GM23338 (cell line): ENCODE results near the gene CPB1. TPM values are rescaled to one million over a fixed set of nuclear protein-coding genes. Genes with fewer than 3 reads are reported as not detected.
"Not testable (repeated sequence)": the region's sequence is repeated elsewhere in the genome, so short reads cannot be mapped to it uniquely, and the experiment has no call there.

Source experiments
- ATAC-seq: fragments of 200-7000 bp; cut with Tn5 transposase; 3 replicates; pipeline ENCODE4 v1.9.1; 2020
- DNase-seq: peaks from one replicate; pipeline ENCODE4 v3.0.0-alpha.2; 2015; ENCODE audit warnings: low spot score
- H2AFZ ChIP-seq: fragments of 200-600 bp; sonication (generic); 2 replicates; pipeline ENCODE4 v1.8.0; 2016; ENCODE audit warnings: antibody characterized with exemption, mild to moderate bottlenecking, moderate library complexity
- H3F3A ChIP-seq: fragments of 200-600 bp; sonication (generic); replicated peaks from 2 replicates; pipeline ENCODE4 v1.8.0; 2017; ENCODE audit warnings: antibody characterized with exemption, mixed run types, low read depth
- H3K27ac ChIP-seq: fragments of 200-600 bp; sonication (generic); 2 replicates; pipeline ENCODE4 v1.6.1; 2016; ENCODE audit warnings: low read depth
- H3K27me3 ChIP-seq: fragments of 200-600 bp; sonication (generic); 2 replicates; pipeline ENCODE4 v1.8.0; 2016; ENCODE audit warnings: mild to moderate bottlenecking, mixed run types, moderate library complexity; ENCODE audit not compliant: insufficient read depth
- H3K36me3 ChIP-seq: fragments of 200-600 bp; sonication (generic); 2 replicates; pipeline ENCODE4 v1.8.0; 2016; ENCODE audit warnings: mild to moderate bottlenecking; ENCODE audit not compliant: insufficient read depth
- H3K4me1 ChIP-seq: fragments of 200-600 bp; sonication (generic); 2 replicates; pipeline ENCODE4 v1.8.0; 2016; ENCODE audit warnings: mild to moderate bottlenecking, moderate library complexity; ENCODE audit not compliant: insufficient read depth
- H3K4me2 ChIP-seq: fragments of 200-600 bp; sonication (generic); 2 replicates; pipeline ENCODE4 v1.7.1; 2017; ENCODE audit warnings: mixed run types
- H3K4me3 ChIP-seq: fragments of 200-600 bp; sonication (generic); 2 replicates; pipeline ENCODE4 v1.6.1; 2016; ENCODE audit warnings: mixed run types
- H3K79me2 ChIP-seq: fragments of 200-600 bp; sonication (generic); replicated peaks from 2 replicates; pipeline ENCODE4 v1.8.0; 2017; ENCODE audit warnings: mild to moderate bottlenecking; ENCODE audit not compliant: insufficient read depth
- H3K9me2 ChIP-seq: fragments of 200-600 bp; sonication (generic); 2 replicates; pipeline ENCODE4 v1.8.0; 2017; ENCODE audit not compliant: insufficient read depth
- H4K20me1 ChIP-seq: fragments of 200-600 bp; sonication (generic); replicated peaks from 2 replicates; pipeline ENCODE4 v1.8.0; 2017; ENCODE audit warnings: mild to moderate bottlenecking; ENCODE audit not compliant: insufficient read depth
- H3K27ac Mint-ChIP-seq: 2 replicates; pipeline ENCODE4 v1.8.0; 2020; ENCODE audit warnings: inconsistent platforms, mild to moderate bottlenecking, moderate library complexity, mixed read lengths
- H3K27me3 Mint-ChIP-seq: 3 replicates; pipeline ENCODE4 v1.8.0; 2022; ENCODE audit warnings: low read depth, mild to moderate bottlenecking, moderate library complexity, mixed read lengths, inconsistent platforms; ENCODE audit not compliant: insufficient read depth, poor library complexity
- H3K36me3 Mint-ChIP-seq: 3 replicates; pipeline ENCODE4 v1.8.0; 2021; ENCODE audit warnings: low read depth, mild to moderate bottlenecking, inconsistent platforms, moderate library complexity, mixed read lengths
- H3K4me1 Mint-ChIP-seq: 3 replicates; pipeline ENCODE4 v1.8.0; 2020; ENCODE audit warnings: mild to moderate bottlenecking, inconsistent platforms, mixed read lengths
- H3K4me3 Mint-ChIP-seq: 3 replicates; pipeline ENCODE4 v1.8.0; 2021; ENCODE audit warnings: moderate library complexity, mild to moderate bottlenecking, inconsistent platforms, mixed read lengths
- H3K9me3 Mint-ChIP-seq: 3 replicates; pipeline ENCODE4 v1.8.0; 2020; ENCODE audit warnings: moderate library complexity, mild to moderate bottlenecking, inconsistent platforms, mixed read lengths
- CREB1 ChIP-seq: fragments of 250-450 bp; sonication (Bioruptor Pico); IDR thresholded peaks from 2 replicates; pipeline ENCODE4 v1.5.0; 2020; ENCODE audit warnings: low read depth, mild to moderate bottlenecking, moderate library complexity
- EZH2 ChIP-seq: fragments of 200-600 bp; sonication (generic); IDR thresholded peaks from one replicate; pipeline ENCODE4 v1.8.0; 2017; ENCODE audit warnings: antibody characterized with exemption, mild to moderate bottlenecking, low read depth; ENCODE audit not compliant: unreplicated experiment
- EZH2phosphoT487 ChIP-seq: fragments of 200-600 bp; sonication (generic); IDR thresholded peaks from one replicate; pipeline ENCODE4 v1.8.1; 2018; ENCODE audit warnings: antibody characterized with exemption; ENCODE audit not compliant: unreplicated experiment
- POLR2AphosphoS5 ChIP-seq: IDR thresholded peaks from 2 replicates; pipeline ENCODE4 v1.6.1; 2016; ENCODE audit warnings: antibody characterized with exemption, low read depth
- ZNF331 ChIP-seq: fragments of 250-450 bp; sonication (Bioruptor Pico); IDR thresholded peaks from 2 replicates; pipeline ENCODE4 v1.5.0; 2020; ENCODE audit warnings: low read depth, mild to moderate bottlenecking, moderate library complexity
- polyA plus RNA-seq: library from polyadenylated mRNA; unstranded; fragments of >200 nt; fragmentation: Nextera tagmentation; extraction: Ambion mirVana; gene quantifications from 2 replicates; pipeline ENCODE4 v1.2.1, GENCODE V29; 2016
- total RNA-seq: library from RNA; depleted of rRNA; stranded (reverse); fragments of >200 nt; shearing (Covaris generic); gene quantifications from 2 replicates; pipeline ENCODE4 v1.2.3, GENCODE V29; 2014
- TF ChIP-seq, protein P1 (sequence below): IDR thresholded peaks from 2 replicates; pipeline ENCODE4 v1.6.1; 2016; ENCODE audit warnings: antibody characterized with exemption

Gene CPB1
- total and polyA plus RNA-seq, 2 experiments from 2014 or later, result not detected

GRCh38 chr3:148778926-148779325 lies 48.7 kb upstream of the CPB1 start:
- Histone ChIP-seq H4K20me1 (no peaks in the 10 kb centered on the region), H3K27ac (no peak overlapping the region), H3K36me3 (no peaks in the 10 kb centered on the region), H3K4me1 (no peaks in the 10 kb centered on the region), H3K4me2 (no peak overlapping the region), H3K27me3 (no peaks in the 10 kb centered on the region), H3F3A (no peaks in the 10 kb centered on the region), H3K9me2 (0 out of 2 replicates have a peak, but pooled peaks cover 5% of the 10 kb centered on the region), H2AFZ (peak overlapping the region; percentile 29; the same call in 1 of the 2 replicates), H3K4me3 (no peak overlapping the region), H3K79me2 (no peaks in the 10 kb centered on the region)
- H3K4me3 Mint-ChIP-seq, result no peak overlapping the region
- no peaks in the 10 kb centered on the region for H3K27me3 Mint-ChIP-seq
- no peak for DNase-seq
- H3K27ac Mint-ChIP-seq, result no peak overlapping the region; the same call in 1 of the 2 replicates
- no peaks in the 10 kb centered on the region; the same call in 2 of the 3 replicates for H3K9me3 Mint-ChIP-seq
- no peak for TF ChIP-seq POLR2AphosphoS5
- TF ChIP-seq, protein P1, sequence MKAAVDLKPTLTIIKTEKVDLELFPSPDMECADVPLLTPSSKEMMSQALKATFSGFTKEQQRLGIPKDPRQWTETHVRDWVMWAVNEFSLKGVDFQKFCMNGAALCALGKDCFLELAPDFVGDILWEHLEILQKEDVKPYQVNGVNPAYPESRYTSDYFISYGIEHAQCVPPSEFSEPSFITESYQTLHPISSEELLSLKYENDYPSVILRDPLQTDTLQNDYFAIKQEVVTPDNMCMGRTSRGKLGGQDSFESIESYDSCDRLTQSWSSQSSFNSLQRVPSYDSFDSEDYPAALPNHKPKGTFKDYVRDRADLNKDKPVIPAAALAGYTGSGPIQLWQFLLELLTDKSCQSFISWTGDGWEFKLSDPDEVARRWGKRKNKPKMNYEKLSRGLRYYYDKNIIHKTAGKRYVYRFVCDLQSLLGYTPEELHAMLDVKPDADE, result no peak
- no peak for ATAC-seq
- H3K4me1 Mint-ChIP-seq, result no peaks in the 10 kb centered on the region
- no peaks in the 10 kb centered on the region for H3K36me3 Mint-ChIP-seq

GRCh38 chr3:148785026-148785425 lies 42.6 kb upstream of the CPB1 start:
- H3K4me3 ChIP-seq, H3K9me2 ChIP-seq, H3K4me2 ChIP-seq, H3K36me3 Mint-ChIP-seq, H3K4me1 Mint-ChIP-seq, H3F3A ChIP-seq, H3K36me3 ChIP-seq, H3K27ac Mint-ChIP-seq, H3K79me2 ChIP-seq, H3K27me3 Mint-ChIP-seq, DNase-seq, ATAC-seq, H2AFZ ChIP-seq, H3K27me3 ChIP-seq, H4K20me1 ChIP-seq, H3K4me3 Mint-ChIP-seq, H3K4me1 ChIP-seq, H3K27ac ChIP-seq: not testable (repeated sequence)
- peaks cover 22% of the 10 kb centered on the region for H3K9me3 Mint-ChIP-seq

GRCh38 chr3:148786159-148786558 lies 41.5 kb upstream of the CPB1 start:
- H4K20me1 ChIP-seq, H3K79me2 ChIP-seq, H3K4me1 Mint-ChIP-seq, H3K27ac ChIP-seq, DNase-seq, H3K4me3 Mint-ChIP-seq, H3K27me3 Mint-ChIP-seq, H3K4me2 ChIP-seq, ATAC-seq, H3K9me2 ChIP-seq, H3K36me3 Mint-ChIP-seq, H3K27me3 ChIP-seq, H3K27ac Mint-ChIP-seq, H3K4me3 ChIP-seq, H2AFZ ChIP-seq, H3K36me3 ChIP-seq, H3F3A ChIP-seq, H3K4me1 ChIP-seq: not testable (repeated sequence)
- H3K9me3 Mint-ChIP-seq, result peaks cover 22% of the 10 kb centered on the region

DNA sequence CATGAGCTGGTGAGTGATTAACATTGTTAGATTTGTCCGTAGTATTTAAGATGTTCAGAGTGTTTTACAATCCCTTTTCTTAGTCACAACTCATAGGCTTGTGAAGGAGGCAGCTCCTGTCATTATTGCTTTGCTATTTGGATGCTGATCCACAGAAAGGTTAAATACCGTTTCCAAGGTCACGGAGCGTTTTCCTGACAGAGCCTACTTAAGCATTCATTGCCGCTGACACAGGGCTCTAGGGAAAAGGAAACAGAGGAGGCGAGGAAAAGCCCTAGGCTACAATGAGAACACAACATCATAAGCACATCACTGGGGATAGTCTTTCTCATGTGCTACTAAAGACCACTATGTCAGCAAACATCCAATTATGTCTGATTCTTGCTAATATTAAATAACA lies 38.5 kb upstream of the CPB1 start:
- H3K4me1 Mint-ChIP-seq, result peaks cover 5% of the 10 kb centered on the region
- Histone ChIP-seq H3K4me1 (no peaks in the 10 kb centered on the region), H3K4me2 (no peak overlapping the region), H4K20me1 (no peaks in the 10 kb centered on the region), H3K36me3 (0 out of 2 replicates have a peak, but pooled peaks cover 5% of the 10 kb centered on the region), H3K79me2 (no peaks in the 10 kb centered on the region), H2AFZ (no peak overlapping the region), H3K27me3 (no peaks in the 10 kb centered on the region), H3K9me2 (peaks cover 4% of the 10 kb centered on the region; the same call in 1 of the 2 replicates), H3K4me3 (no peak overlapping the region), H3F3A (no peaks in the 10 kb centered on the region), H3K27ac (no peak overlapping the region)
- no peak overlapping the region for H3K4me3 Mint-ChIP-seq
- ATAC-seq (peak; percentile 55), DNase-seq (peak; percentile 48)
- H3K27ac Mint-ChIP-seq, result 0 out of 2 replicates have a peak overlapping the region, but pooled peaks have one; percentile 5
- H3K36me3 Mint-ChIP-seq, result peaks cover 5% of the 10 kb centered on the region; the same call in 2 of the 3 replicates
- H3K27me3 Mint-ChIP-seq, result no peaks in the 10 kb centered on the region
- no peak for TF ChIP-seq POLR2AphosphoS5
- TF ChIP-seq CREB1 (CRISPR knock-in tag), result no peak
- no peak for TF ChIP-seq EZH2
- no peak for TF ChIP-seq EZH2phosphoT487
- no peak for TF ChIP-seq ZNF331
- peaks cover 22% of the 10 kb centered on the region for H3K9me3 Mint-ChIP-seq
